HG02571 (cell line): ENCODE data around the gene AQP6.

ENCODE experiments used
- ATAC-seq: cut with Tn5 transposase; IDR thresholded peaks from one replicate; pipeline ENCODE4 v1.9.1; 2021; ENCODE audit warnings: mild to moderate bottlenecking, moderate library complexity; ENCODE audit not compliant: unreplicated experiment

Gene AQP6, protein sequence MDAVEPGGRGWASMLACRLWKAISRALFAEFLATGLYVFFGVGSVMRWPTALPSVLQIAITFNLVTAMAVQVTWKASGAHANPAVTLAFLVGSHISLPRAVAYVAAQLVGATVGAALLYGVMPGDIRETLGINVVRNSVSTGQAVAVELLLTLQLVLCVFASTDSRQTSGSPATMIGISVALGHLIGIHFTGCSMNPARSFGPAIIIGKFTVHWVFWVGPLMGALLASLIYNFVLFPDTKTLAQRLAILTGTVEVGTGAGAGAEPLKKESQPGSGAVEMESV

DNA sequence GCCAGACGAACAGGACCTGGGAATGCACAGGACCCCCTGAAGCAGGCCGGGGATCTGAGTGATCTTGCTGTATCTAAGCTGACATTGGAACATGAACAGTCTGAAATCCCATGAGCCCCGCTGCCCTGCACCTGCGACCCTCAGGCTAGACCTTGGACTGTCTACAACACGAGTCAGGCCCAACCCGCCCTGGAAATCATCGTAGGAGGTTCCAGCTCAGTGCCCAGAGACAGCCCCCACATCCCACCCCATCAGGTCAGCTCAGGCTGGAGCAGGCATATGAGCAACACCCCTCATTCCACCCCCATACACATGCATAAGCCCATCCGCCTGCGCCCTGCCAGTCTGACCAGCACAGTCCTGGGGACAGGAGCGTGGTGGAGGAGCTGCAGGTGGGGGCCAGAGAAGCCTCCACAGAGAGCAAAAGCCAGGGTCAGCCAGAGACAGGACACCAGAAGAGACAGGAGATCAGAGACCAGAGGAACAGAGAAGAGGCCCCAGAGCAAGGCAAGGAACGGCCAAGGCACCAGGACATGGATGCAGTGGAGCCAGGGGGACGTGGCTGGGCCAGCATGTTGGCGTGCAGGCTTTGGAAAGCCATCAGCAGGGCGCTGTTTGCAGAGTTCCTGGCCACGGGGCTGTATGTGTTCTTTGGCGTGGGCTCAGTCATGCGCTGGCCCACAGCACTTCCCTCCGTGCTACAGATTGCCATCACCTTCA lies at the start of gene AQP6:
Gene AQP6 (plus strand): TSS at position 307 of the 720 bp plus-strand sequence. CDS start 227 bp downstream, at position 534.
- no peak for ATAC-seq

DNA sequence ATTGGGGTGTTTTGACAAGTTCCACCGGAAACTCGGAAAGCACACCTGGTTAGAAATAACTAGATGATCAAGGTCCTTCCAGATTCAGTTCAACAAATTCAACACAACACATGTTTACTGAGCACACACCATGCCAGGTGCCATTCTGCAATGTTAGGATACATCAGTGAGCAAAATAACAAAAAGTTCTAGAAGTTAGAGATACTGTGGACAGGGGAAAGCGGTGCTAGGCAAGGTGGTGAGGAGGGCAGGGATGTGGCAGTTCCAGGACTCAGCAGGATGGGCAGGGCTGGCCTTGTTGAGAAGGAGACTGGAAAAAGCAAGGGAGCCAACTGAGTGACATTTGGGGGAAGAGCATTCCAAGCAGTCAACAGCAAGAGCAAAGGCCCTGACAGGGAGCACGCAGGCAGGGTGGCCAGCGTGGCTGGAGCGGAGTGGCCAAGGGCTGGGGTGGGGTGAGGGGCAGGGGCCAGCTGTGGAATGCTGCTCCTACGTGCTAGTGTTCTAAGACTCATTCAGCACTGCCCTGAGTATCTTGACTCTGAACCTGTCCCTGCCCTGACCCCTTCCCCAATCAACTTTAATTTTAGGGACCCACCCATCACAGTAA lies 49.6 kb upstream of the AQP6 start:
- no peak for ATAC-seq

DNA sequence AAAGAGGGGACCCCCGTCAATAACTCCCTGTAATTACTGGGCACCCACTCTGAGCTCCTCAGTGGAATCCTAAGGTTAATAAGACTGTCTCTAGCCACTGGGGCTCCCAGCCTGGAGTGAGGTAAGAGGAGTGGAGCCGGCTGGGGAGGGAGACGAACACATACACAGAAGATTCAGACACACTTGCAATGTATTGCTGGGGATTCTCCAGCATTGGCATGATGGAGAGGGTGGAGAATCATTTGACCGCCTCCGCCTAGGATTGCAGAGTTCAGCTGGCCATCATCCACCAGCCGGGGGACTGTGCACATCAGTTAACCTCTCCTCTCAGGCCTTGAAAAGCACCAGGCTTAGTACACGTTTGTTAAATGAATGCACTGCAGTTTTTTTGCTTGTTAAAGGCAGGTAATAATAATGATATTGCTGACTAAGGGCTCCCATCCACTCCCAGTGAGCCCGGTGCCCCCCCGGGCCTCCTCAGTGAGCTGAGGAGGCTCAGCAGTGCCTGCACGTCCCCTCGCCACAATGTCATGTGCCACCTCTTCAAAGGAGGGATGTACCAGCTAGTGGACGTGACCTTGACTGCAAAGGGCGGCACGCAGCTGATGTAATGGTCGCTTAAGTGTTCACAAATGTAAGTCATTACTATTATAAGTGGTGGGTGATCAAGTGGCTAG lies 48.7 kb upstream of the AQP6 start:
- no peak for ATAC-seq

DNA sequence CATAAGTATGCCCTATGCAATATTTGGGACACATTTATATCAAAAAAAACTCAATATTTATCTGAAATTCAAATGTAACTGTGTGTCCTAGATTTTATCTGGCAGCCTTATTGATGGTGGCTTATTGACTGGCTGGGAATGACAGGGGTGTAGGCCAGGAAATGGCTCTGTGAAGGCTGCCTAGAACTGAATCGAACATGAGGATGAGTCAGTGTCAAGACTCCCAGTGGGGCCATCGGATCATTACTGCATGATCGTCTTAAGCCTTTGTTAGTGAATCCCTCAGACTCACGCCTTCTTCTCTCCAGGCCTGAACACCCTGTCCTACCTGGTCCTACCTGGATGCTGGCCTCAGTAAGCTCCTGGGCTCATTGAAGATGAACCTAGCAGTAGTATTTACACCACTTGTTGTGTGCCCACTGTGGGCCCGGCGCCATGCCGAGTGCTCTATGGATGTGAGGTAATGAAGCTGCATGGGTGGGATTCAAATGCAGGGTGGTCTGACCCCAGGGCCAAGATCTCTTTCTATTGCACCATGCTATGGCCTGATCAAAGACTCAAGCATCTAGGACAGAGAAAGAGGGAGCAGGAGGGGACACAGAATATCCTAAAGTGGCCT lies 48.0 kb upstream of the AQP6 start:
- ATAC-seq, result no peak

DNA sequence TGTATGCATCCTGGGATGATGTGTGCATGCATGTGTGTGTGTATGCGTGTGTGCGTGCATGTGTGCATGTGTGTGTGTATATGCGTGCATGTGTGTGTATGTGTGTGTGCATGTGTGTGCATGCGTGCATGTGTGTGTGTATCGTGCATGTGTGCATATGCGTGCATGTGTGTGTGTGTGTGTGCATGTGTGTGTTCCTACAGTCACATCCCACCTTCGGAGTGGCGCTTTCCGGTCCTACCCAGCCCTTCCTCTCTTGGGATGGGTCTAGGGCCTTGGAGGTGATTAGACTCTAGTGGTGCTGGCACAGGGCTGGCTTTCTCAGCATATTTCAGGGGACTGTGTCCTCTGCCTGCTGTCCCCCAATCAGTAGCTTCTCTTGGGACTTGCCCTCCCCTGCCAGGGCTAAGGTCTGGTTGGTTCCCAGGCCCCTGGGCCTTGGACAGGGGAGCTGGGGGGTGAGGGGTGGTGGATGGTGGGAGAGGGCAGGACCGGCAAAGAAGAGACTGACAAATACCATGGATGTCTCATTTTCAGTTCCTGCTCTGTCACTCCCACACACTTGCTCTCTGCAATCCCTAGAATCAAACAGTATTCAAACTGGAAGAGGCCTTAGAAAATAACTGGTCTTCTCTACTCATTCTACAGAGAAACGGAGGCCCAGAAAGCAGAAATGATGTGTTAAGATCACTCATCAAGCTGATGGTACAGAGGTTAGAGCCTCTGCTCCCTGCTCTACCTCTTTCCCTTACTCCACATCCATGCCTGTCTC lies 47.1 kb upstream of the AQP6 start:
- ATAC-seq, result no peak

DNA sequence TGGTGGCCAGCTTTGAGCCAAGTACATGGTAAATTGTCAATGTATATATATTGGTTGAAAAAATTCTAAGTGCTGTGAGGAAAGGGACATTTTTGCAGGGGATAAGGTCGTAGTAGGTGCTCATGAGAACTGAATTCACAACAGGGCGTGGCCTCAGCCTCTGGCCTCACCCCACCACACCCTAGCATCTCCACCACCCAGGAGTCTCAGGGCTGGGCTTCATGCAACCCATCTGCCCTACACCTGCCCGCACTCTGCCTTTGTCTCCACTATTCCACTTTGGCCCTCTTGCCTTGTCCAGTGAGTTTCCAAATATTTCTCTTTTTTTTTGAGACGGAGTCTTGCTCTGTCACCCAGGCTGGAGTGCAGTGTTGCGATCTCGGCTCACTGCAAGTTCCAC lies 44.3 kb upstream of the AQP6 start:
- ATAC-seq, result no peak

DNA sequence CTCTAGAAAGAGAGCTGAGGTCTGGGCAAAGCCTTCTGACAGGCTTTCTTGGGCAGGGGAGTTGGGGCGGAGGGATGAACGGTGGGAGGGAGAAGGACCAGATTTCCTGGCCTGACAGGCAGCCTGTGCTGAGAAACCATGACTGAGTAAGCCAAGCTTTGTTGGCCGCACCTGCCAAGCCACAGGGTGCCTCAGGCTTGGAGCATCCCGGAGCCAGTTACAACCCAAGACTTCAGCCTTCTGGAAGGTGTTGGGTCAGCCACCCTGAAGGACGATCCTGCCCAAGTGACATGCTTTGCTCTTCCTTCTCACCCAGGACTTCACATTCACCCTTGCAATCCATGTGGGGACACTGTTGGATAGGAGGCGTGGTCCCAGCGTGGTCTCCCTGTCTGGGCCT lies 43.2 kb upstream of the AQP6 start:
- no peak for ATAC-seq

DNA sequence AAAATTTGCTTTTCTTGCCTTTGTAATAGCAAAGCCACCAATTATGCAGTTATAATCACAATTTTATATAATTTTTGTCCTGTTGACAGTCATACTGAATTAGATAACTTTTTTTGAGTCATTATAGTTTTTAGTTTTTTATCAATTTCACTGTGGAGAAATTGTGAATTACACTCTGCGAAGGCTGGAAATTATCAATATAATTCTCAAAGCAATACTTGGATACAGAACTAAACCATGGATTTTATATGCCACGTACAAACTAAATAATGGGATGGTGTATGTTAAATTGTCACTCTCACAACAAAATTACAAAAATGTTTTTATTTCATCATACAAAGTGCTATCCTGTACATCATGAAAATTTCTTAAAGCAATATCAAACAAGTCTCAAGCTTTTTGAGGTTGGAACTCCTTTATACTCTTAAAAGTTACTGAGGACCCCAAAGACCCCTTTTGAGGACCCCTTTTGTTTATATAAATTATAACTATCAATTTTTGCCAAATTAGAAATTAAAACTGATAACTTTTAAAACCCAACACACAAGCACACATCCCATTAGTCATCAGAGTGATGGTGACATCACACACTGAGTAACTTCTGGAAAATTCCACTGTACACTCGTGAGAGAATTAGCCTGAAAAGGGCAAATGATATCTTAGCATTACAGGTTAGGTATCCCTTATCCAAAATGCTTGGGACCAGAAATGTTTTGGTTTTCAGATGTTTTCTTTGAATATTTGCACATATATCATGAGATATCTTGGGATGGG lies 42.0 kb upstream of the AQP6 start:
- ATAC-seq, result no peak

DNA sequence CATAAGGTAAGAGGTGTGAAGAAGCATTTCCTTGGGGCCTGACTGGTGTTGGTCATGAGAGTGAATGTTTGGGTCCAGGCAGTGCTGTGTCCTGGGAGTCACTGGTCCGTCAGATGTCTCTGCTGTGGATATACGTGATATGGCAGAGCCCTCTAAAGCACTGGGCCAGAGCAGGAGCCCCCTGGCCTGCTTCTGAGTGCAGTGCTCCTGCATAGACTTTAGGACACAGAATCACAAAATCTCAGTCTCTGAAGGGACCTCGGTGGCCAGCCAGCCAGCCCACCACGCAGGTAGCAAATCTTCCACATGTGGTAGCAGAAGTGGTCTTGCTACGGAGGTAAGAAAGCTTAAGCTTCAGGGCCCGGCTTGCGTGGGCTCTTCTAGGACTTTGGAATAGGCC lies 40.7 kb upstream of the AQP6 start:
- no peak for ATAC-seq

DNA sequence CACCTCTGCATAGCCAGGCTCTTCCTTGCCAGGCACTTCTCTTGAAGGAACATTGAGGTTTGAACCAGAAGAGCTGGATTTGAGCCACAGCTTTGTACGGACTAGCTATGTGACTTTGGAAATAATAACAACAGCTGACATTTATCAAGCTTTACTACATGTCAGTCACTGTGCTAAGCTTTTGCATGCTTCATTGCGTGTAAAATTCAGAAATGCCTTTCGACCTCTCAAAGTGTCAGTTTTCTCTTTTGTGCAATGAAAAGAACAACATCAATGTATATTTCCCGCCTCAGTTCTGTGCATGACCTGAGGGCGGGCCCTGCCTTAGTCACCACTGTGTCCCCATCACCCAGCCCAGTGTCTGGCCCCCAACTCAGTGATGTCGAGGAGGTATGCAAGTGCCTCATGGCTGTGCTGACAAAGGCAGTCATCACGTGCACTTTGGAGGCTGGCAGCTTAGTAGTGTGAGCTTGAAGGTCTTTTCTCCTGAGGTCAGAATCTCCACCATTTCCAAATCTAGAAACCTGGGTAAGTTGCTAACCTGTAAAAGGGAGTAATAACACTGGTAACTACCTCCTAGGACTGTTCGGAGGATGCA lies 40.1 kb upstream of the AQP6 start:
- ATAC-seq, result no peak

DNA sequence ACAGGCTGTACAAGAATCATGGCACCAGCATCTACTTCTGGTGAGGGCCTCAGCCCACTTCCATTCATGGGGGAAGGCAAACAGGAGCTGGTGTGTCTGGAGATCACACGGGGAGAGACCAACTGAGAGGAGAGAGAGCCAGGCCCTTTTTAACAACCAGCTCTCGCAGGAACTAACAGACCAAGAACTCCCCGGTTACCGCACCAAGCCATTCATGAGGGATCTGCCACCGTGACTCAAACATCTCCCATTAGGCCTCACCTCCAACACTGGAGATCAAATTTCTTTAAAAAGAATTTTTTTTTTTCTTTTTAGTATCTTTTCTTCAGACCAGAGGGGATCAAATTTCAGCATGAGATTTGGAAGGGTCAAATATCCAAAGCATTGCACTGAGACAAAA lies 39.0 kb upstream of the AQP6 start:
- no peak for ATAC-seq

DNA sequence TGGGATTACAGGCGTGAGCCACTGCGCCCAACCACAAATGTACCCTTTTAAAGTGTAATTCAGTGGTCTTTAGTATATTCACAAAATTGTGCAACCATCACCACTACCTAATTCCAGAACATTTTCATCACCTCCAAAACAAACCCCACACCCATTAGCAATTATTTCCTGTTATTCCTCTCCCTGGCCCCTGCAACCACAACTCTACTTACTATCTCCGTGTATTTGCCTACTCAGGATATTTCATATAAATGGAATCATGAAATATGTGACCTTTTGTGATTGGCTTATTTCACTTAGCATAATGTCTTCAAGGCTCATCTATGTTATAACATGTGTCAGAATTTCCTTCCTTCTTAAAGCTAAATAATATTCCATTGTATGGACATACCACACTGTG lies 38.2 kb upstream of the AQP6 start:
- no peak for ATAC-seq

DNA sequence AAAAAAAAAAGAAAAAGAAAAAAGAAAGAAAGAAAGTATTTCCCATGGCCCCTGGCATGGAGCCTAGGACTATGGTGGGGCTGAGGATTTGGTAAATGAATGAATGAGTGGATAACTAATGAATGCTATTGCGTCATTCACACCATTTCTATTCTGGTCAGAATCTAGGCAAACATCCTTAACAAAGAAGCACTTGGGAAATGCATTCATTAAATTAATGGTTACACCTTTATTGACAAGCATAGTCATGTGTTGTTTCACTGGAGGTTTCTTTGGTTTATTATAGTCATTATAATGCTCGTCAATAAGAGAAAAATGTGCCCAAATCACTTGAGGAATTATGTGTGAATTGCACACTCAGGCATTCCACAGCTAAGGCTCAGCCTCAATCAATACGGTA lies 35.8 kb upstream of the AQP6 start:
- ATAC-seq, result no peak

DNA sequence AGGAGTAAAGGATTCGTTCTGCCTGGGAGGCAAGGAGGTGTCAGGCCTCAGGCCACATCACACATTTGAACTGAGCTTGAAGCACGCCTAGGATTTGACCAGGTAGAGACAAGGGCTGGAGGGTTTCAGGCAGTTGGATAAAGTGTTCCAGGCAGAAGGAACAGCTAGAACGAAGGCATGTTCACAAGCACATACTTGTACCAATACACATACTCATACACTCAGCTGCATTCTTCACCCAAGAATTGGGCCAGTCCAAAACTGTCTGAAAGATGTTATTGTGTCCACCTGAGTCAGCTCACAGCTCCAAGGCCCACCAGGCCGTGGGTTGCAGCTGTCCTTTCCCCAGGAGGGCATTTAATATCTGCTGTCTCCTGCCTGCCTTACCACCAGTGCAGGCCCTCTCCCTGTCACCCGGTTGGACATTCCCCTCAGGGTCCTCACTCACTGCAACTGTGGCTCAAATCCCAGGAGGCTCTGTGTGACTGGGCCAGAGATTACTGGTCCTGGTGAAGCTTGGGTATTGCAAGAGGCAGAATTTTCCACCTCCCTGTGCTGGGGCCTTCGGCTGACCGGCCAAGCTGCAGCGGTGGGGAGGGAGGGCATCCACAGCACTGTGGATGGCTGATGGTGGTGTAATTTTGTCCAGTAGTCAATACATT lies 35.0 kb upstream of the AQP6 start:
- ATAC-seq, result no peak

DNA sequence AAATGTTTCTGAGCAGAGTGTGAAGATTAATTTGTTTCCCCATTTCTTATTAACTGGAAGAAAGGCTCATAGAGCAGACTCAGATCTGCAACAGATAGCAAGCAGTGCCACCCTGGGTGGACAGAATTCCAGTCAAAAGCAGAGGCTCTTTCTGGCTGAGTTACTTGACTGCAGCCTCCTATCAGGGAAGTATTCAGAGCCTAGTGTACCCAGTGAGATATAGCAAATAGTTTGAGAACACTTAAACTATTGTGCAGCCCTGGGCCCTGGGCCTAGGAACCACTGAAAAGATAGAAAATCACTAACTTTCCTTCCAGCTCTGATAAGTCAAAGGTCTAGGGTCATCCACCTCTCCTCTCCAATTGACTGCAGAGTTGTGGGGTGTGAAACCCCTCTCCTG lies 33.4 kb upstream of the AQP6 start:
- no peak for ATAC-seq

DNA sequence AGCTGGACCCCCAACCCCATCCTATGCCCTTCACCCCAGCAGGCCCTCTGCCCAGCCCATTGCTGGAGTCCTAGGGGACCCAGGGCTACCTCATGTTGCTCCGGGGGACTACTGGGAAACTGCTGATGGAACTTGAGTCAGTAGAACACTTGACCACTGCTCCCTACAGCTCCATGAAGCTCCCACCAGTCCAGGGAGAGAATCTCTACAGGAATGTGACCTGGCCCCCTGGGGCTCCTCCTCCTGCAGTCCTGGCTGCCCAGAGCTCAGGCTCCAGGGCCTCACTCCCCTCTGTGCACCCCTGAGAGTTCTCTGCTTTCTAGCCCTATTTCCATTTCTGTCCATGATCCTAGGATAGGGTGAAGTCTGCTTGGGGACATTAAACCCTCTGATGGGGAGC lies 33.0 kb upstream of the AQP6 start:
- no peak for ATAC-seq

DNA sequence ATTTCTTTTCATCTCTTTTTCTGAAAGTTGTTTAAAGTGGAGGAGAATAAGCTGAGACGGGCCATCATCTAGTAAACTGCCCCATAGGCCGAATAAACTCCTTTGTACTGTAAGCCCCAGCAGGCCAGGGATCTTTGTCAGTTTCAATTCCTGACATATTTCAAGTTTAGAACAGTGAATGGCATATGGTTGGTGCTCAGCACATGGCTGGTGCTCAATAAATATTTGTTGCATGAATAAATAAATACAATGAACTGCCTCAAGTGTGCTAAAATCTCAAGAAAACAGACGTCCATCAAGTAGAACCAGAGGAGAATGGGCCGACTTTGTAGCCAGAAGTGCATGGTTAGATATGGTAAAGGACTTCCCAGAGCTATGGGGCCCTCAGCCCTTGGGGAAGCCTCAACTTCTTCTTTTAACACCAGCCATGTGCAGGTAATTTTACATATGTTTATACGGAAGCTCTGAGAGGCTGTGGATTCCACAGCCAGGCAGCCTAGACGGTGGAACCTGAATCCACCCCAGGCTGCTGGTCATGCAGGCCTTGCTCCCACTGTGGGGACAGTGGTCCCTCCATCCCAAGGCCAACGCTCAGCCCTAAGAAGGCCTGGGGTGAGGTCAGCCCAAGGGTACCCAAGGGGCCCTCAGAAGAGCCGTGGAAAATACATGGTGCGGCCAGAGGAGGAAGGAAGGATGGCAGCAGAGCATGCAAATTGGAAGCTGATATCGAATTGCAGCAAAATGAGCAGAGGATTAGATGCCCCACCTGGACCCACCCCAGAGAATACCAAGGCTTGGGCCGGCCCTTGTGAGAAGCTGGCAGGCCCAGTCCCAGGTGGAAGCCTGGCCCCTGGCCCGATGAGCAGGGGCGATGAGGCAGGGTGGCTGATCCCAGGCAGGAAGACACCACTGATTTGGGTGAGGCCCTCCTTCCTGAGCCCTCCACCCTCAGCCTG lies 30.9 kb upstream of the AQP6 start:
- no peak for ATAC-seq

DNA sequence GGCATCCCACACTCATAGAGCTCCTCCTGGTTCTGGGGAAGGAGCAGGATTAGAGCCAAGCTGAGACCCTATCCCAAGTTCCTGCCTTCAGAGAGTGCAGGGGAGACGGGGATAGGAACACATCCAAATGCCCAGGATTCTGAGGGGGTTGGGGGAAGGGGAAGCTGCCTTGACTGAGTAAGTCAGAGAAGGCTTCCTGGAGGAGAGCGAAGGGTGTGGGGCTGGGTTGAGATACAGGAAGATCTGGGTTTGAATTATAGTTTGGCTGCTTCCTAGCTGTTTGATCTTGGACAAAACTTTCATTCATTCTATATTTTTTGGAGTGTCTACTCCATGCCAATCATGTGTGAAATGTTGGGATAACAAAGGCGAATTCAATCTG lies 30.2 kb upstream of the AQP6 start:
- no peak for ATAC-seq
